ENCODE measurements around the gene ZNF646. TPM values are rescaled to one million over a fixed set of nuclear protein-coding genes. Genes with fewer than 3 reads are reported as not detected.
A peak's percentile ranks its signal among the peaks of the same experiment; 100 is the strongest.

Gene ZNF646
- total and polyA plus RNA-seq, 4 donors: 0.89 to 9.6 (median 4.0) TPM

- H3K4me1 ChIP-seq (ENCODE audit: control insufficient read depth in 4 of 4, insufficient read depth in 4 of 4, low read length in 3 of 4): peaks cover 0 to 6% (median 0%) of the 10 kb centered on the region in 4 donors
- H3K27ac ChIP-seq (ENCODE audit: low read depth in 1 of 2, low read length in 2 of 2): no peak overlapping the region
- no peak for TF ChIP-seq HNF4A (conservative IDR thresholded peaks at IDR 0.05)
- TF ChIP-seq JUND (IDR thresholded peaks at IDR 0.05): no peak
- TF ChIP-seq RXRA (IDR thresholded peaks at IDR 0.05): no peak
- no peak for TF ChIP-seq MAX (IDR thresholded peaks at IDR 0.05)
- no peak for TF ChIP-seq RAD21 (IDR thresholded peaks at IDR 0.05)
- TF ChIP-seq FOXA2 (IDR thresholded peaks at IDR 0.05): no peak
- no peak for TF ChIP-seq ATF3 (IDR thresholded peaks at IDR 0.05)
- no peak for TF ChIP-seq GABPA (IDR thresholded peaks at IDR 0.05 in 1 of 2, conservative IDR thresholded peaks at IDR 0.05 in 1 of 2)
- no peak for TF ChIP-seq REST (IDR thresholded peaks at IDR 0.05)
- DNase-seq (ENCODE audit: low spot score): no peak
- no peak overlapping the region for H3K4me3 ChIP-seq (ENCODE audit: low read depth in 1 of 3, low read length in 3 of 3)
- no peaks in the 10 kb centered on the region for H3K9me3 ChIP-seq (ENCODE audit: control insufficient read depth in 4 of 4, low read length in 3 of 4)
- 96% methylated on average over 1 of the region's 1 CpG for WGBS
- H3K36me3 ChIP-seq (ENCODE audit: control insufficient read depth in 4 of 4, insufficient read depth in 3 of 4, low read depth in 1 of 4, low read length in 3 of 4): peaks cover 17 to 39% (median 22%) of the 10 kb centered on the region in 4 donors
- H3K9ac ChIP-seq (ENCODE audit: low read depth in 1 of 2, low read length in 2 of 2): no peak overlapping the region
- H3K27me3 ChIP-seq (ENCODE audit: control insufficient read depth in 4 of 4, insufficient read depth in 4 of 4, low read length in 3 of 4): no peaks in the 10 kb centered on the region
These were observed 30.9 kb upstream of the ZNF646 start for GRCh38 chr16:31043352-31043751.

- TF ChIP-seq HNF4A (conservative IDR thresholded peaks at IDR 0.05) (peak; percentile 48 to 68), TAF1 (conservative IDR thresholded peaks at IDR 0.05) (no peak)
- DNase-seq (ENCODE audit: low spot score): no peak
- WGBS: 78% methylated on average over 4 of the region's 4 CpGs
These were observed 30.2 kb upstream of the ZNF646 start for GRCh38 chr16:31043898-31044481.

GRCh38 chr16:31050280-31051030, 23.8 kb upstream of the ZNF646 start:
- Histone ChIP-seq H3K4me3 (ENCODE audit: low read depth in 1 of 3, low read length in 3 of 3) (no peak overlapping the region), H3K9me3 (ENCODE audit: control insufficient read depth in 4 of 4, low read length in 3 of 4) (no peaks in the 10 kb centered on the region), H3K27ac (ENCODE audit: low read depth in 1 of 2, low read length in 2 of 2) (no peak overlapping the region), H3K36me3 (ENCODE audit: control insufficient read depth in 4 of 4, insufficient read depth in 3 of 4, low read depth in 1 of 4, low read length in 3 of 4) (no peaks in the 10 kb centered on the region), H3K9ac (ENCODE audit: low read depth in 1 of 2, low read length in 2 of 2) (no peak overlapping the region), H3K4me1 (ENCODE audit: control insufficient read depth in 4 of 4, insufficient read depth in 4 of 4, low read length in 3 of 4) (no peaks in the 10 kb centered on the region), H3K27me3 (ENCODE audit: control insufficient read depth in 4 of 4, insufficient read depth in 4 of 4, low read length in 3 of 4) (no peaks in the 10 kb centered on the region)
- DNase-seq (ENCODE audit: low spot score): no peak
- WGBS: 68% methylated on average over 10 of the region's 10 CpGs
- TF ChIP-seq EGR1 (IDR thresholded peaks at IDR 0.05; ENCODE audit: low read depth in 2 of 2) (no peak), CTCF (IDR thresholded peaks at IDR 0.05; ENCODE audit: low read depth, low read length, missing input control) (no peak), FOXA2 (IDR thresholded peaks at IDR 0.05) (no peak), NR2F2 (IDR thresholded peaks at IDR 0.05) (no peak), ATF3 (IDR thresholded peaks at IDR 0.05) (no peak), HNF4A (conservative IDR thresholded peaks at IDR 0.05) (no peak), YY1 (IDR thresholded peaks at IDR 0.05) (no peak), RAD21 (IDR thresholded peaks at IDR 0.05) (no peak), SP1 (IDR thresholded peaks at IDR 0.05) (no peak), GABPA (IDR thresholded peaks at IDR 0.05 in 1 of 2, conservative IDR thresholded peaks at IDR 0.05 in 1 of 2) (no peak), TAF1 (conservative IDR thresholded peaks at IDR 0.05) (no peak), FOXA1 (IDR thresholded peaks at IDR 0.05) (no peak), ZBTB33 (IDR thresholded peaks at IDR 0.05) (no peak), JUND (IDR thresholded peaks at IDR 0.05) (no peak), RXRA (IDR thresholded peaks at IDR 0.05) (no peak), MAX (IDR thresholded peaks at IDR 0.05) (no peak)

More at GRCh38 chr16:31043898-31044481, 30.2 kb upstream of the ZNF646 start:
- Histone ChIP-seq H3K27me3 (ENCODE audit: control insufficient read depth in 4 of 4, insufficient read depth in 4 of 4, low read length in 3 of 4) (no peaks in the 10 kb centered on the region), H3K4me3 (ENCODE audit: low read depth in 1 of 3, low read length in 3 of 3) (no peak overlapping the region), H3K4me1 (ENCODE audit: control insufficient read depth in 4 of 4, insufficient read depth in 4 of 4, low read length in 3 of 4) (peaks cover 0 to 6% (median 0%) of the 10 kb centered on the region in 4 donors), H3K36me3 (ENCODE audit: control insufficient read depth in 4 of 4, insufficient read depth in 3 of 4, low read depth in 1 of 4, low read length in 3 of 4) (peaks cover 11 to 33% (median 17%) of the 10 kb centered on the region in 4 donors), H3K27ac (ENCODE audit: low read depth in 1 of 2, low read length in 2 of 2) (no peak overlapping the region), H3K9me3 (ENCODE audit: control insufficient read depth in 4 of 4, low read length in 3 of 4) (no peaks in the 10 kb centered on the region), H3K9ac (ENCODE audit: low read depth in 1 of 2, low read length in 2 of 2) (no peak overlapping the region)

All from liver (tissue), 9 donors.